Calu3 (cell line): Measurements from ENCODE around the gene SMPDL3B. TPM values are rescaled to one million over a fixed set of nuclear protein-coding genes. Genes with fewer than 3 reads are reported as not detected.

ENCODE experiments used
- BruUV-seq: library from RNA; stranded (reverse); fragments of 400-500 nt; replicated peaks from 2 replicates; lab custom pipeline; 2021; lab: Mats Ljungman, UMichigan
- CTCF ChIA-PET: fragments of 300-600 bp; sonication (Branson Sonifier 250); formaldehyde crosslinking; loops from one replicate; lab custom pipeline; 2022; ENCODE audit warnings: antibody characterized with exemption; lab: Charles Lee
- DNase-seq: peaks from one replicate; pipeline ENCODE4 v3.0.0; 2022
- H3K27ac Mint-ChIP-seq: one replicate; pipeline ENCODE4 v1.8.0; 2022; ENCODE audit warnings: mixed read lengths; ENCODE audit not compliant: unreplicated experiment
- H3K27me3 Mint-ChIP-seq: one replicate; pipeline ENCODE4 v1.8.0; 2022; ENCODE audit warnings: mixed read lengths; ENCODE audit not compliant: unreplicated experiment
- H3K36me3 Mint-ChIP-seq: one replicate; pipeline ENCODE4 v1.8.0; 2022; ENCODE audit warnings: mild to moderate bottlenecking, moderate library complexity, mixed read lengths; ENCODE audit not compliant: insufficient read depth, unreplicated experiment
- H3K4me1 Mint-ChIP-seq: one replicate; pipeline ENCODE4 v1.8.0; 2022; ENCODE audit warnings: mild to moderate bottlenecking, low read depth, mixed read lengths; ENCODE audit not compliant: unreplicated experiment
- H3K4me3 Mint-ChIP-seq: one replicate; pipeline ENCODE4 v1.8.0; 2022; ENCODE audit warnings: mild to moderate bottlenecking, low read depth, moderate library complexity, mixed read lengths; ENCODE audit not compliant: unreplicated experiment
- H3K9me3 Mint-ChIP-seq: one replicate; pipeline ENCODE4 v1.8.0; 2022; ENCODE audit warnings: low read depth, mixed read lengths; ENCODE audit not compliant: unreplicated experiment
- intact Hi-C: fragments of 100-400 bp; cut with micrococcal nuclease; formaldehyde crosslinking; loops from one replicate; pipeline ENCODE4 v1.10.0; 2022; ENCODE audit not compliant: unreplicated experiment
- total RNA-seq: library from RNA; stranded (reverse); gene quantifications from 2 replicates; pipeline ENCODE4 v1.2.3, GENCODE V29; 2022
- TF ChIP-seq, protein P1 (sequence below): fragments of 200-600 bp; IDR thresholded peaks from one replicate; pipeline ENCODE4 v1.8.0; 2022; ENCODE audit warnings: antibody characterized with exemption; ENCODE audit not compliant: unreplicated experiment

Gene SMPDL3B
- total RNA-seq, 1 experiment from 2014 or later = 9.7 TPM

- intact Hi-C loops = no loop called here
- no peaks in the 10 kb centered on the region for H3K9me3 Mint-ChIP-seq
- BruUV-seq = no TSS peak
- no peaks in the 10 kb centered on the region for H3K4me1 Mint-ChIP-seq
- TF ChIP-seq, protein P1, sequence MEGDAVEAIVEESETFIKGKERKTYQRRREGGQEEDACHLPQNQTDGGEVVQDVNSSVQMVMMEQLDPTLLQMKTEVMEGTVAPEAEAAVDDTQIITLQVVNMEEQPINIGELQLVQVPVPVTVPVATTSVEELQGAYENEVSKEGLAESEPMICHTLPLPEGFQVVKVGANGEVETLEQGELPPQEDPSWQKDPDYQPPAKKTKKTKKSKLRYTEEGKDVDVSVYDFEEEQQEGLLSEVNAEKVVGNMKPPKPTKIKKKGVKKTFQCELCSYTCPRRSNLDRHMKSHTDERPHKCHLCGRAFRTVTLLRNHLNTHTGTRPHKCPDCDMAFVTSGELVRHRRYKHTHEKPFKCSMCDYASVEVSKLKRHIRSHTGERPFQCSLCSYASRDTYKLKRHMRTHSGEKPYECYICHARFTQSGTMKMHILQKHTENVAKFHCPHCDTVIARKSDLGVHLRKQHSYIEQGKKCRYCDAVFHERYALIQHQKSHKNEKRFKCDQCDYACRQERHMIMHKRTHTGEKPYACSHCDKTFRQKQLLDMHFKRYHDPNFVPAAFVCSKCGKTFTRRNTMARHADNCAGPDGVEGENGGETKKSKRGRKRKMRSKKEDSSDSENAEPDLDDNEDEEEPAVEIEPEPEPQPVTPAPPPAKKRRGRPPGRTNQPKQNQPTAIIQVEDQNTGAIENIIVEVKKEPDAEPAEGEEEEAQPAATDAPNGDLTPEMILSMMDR = no peak
- no peak overlapping the region for H3K4me3 Mint-ChIP-seq
- DNase-seq = no peak
- no peak overlapping the region for H3K27ac Mint-ChIP-seq
- no peaks in the 10 kb centered on the region for H3K27me3 Mint-ChIP-seq
- CTCF ChIA-PET = no interaction called here
- H3K36me3 Mint-ChIP-seq = no peaks in the 10 kb centered on the region
Measured at GRCh38 chr1:27949027-27949426, 14.2 kb downstream of the SMPDL3B start.

DNA sequence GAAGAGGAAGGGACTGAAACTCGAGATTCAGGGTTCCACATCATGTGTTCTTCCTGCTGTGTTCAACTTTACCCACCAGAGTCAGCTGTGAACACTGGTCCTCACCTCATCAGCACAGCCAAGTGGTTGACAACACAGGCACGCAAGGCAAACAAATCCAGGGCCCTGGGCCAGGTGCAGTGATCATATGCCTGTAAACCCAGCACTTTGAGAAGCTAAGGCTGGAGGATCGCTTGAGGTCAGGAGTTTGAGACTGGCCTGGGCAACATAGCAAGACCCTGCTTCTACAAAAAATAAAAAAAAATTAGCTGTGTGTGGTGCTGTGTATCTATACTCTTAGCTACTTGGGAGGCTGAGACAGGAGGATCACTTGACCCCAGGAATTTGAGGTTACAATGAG, 16.6 kb downstream of the SMPDL3B start:
- H3K4me3 Mint-ChIP-seq = no peak overlapping the region

GRCh38 chr1:27952147-27952546, 17.3 kb downstream of the SMPDL3B start:
- Mint-ChIP-seq H3K4me1 (no peaks in the 10 kb centered on the region), H3K9me3 (no peaks in the 10 kb centered on the region), H3K4me3 (no peak overlapping the region), H3K27ac (no peak overlapping the region), H3K36me3 (no peaks in the 10 kb centered on the region), H3K27me3 (no peaks in the 10 kb centered on the region)
- BruUV-seq = no TSS peak
- intact Hi-C loops = no loop called here
- CTCF ChIA-PET = no interaction called here
- TF ChIP-seq, protein P1 = no peak
- DNase-seq = no peak

More for the DNA sequence above, 16.6 kb downstream of the SMPDL3B start:
- Mint-ChIP-seq H3K9me3 (no peaks in the 10 kb centered on the region), H3K27ac (no peak overlapping the region), H3K36me3 (no peaks in the 10 kb centered on the region), H3K27me3 (no peaks in the 10 kb centered on the region), H3K4me1 (no peaks in the 10 kb centered on the region)
- TF ChIP-seq, protein P1 = no peak
- CTCF ChIA-PET = no interaction called here
- BruUV-seq = no TSS peak
- no peak for DNase-seq
- intact Hi-C loops = no loop called here

DNA sequence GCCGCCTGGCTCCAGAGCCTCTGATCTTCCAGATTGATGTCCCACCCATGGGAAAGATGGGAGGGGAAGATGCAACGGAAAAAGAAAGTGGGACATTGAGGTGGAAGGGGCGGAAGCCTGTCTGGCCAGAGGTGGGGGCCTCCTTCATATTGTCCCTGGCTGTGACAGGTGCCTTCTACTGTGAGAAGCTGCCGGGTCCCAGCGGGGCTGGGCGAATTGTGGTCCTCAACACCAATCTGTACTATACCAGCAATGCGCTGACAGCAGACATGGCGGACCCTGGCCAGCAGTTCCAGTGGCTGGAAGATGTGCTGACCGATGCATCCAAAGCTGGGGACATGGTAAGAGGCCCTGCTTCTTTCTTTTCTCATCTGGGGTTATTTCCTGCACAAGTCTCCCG, 19.4 kb downstream of the SMPDL3B start:
- CTCF ChIA-PET = no interaction called here
- H3K27ac Mint-ChIP-seq = no peak overlapping the region

More for the DNA sequence above, 19.4 kb downstream of the SMPDL3B start:
- BruUV-seq = no TSS peak
- Mint-ChIP-seq H3K4me1 (no peaks in the 10 kb centered on the region), H3K9me3 (no peaks in the 10 kb centered on the region), H3K4me3 (no peak overlapping the region), H3K27me3 (no peaks in the 10 kb centered on the region), H3K36me3 (peaks cover 5% of the 10 kb centered on the region)
- DNase-seq = no peak
- intact Hi-C loops = no loop called here
- TF ChIP-seq, protein P1 = no peak
